GM15510 (cell line): ENCODE measurements around the gene DCST1.
A peak's percentile ranks its signal among the peaks of the same experiment; 100 is the strongest.

Experiments used
- POLR2A ChIP-seq: IDR thresholded peaks from 3 replicates; pipeline ENCODE4 v1.6.1; 2011; ENCODE audit warnings: borderline replicate concordance; ENCODE audit not compliant: insufficient read length; ENCODE audit errors: extremely low read depth

DCST1 gene

DNA sequence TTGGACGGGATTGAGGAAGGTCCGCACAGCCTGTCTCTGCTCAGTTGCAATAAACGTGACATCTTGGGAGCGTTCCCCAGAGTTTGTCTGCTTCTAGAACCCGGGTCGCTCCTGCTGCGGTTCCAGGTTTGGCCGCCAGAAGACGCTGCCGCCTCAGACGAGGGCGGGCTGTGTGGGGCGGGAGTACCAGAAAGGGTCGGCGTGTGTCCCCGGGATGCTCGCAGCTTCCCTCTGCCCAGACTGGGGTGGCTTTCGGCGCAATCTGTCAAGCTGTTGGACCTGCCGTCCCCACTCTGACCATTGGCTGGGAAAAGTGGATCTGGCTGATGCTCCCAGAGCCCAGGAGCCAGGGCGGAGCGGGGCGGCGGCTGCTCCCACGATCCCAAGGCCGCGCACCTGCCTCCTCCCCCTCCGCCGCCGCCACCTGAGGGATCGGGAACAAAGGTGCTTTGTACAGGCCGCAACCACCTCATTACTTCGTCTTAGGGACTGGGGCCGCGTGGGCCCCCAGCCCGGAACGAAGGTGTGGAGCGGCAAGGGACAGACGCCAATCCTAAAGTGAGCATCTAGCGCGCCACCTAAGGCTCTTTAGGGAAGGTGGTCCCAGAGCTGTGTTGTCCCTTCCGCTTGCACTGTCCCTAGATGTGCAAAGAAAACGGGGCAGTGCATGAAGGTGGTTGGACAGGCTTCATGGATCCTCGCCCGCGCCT, 29.2 kb downstream of the DCST1 start:
- TF ChIP-seq POLR2A, result no peak

DNA sequence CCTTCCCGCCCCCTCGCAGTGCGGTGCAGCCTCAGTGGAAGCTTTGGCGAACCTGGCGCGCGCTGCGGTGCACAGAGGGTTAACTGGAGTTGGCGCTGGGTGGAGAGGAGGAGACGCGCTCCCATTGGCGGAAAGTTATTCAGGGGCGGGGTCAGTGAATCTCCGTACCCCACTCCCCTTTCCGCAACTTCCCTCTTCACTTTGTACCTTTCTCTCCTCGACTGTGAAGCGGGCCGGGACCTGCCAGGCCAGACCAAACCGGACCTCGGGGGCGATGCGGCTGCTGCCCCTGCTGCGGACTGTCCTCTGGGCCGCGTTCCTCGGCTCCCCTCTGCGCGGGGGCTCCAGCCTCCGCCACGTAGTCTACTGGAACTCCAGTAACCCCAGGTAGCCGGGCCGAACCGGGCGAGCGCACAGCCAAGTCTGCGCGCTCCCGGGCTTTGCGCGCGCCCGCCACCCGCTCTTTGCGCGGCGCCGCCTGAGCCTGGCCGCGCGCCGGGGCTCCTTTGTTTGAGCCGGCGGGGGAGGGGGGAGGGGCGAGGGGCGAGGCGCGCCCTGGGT, 30.0 kb downstream of the DCST1 start, which contains the start of gene EFNA4:
TSS of gene EFNA4 (plus strand) at position 191 of the 561 bp plus-strand sequence. CDS start at position 275, 84 bp downstream.
- peak; percentile 71 for TF ChIP-seq POLR2A

DNA sequence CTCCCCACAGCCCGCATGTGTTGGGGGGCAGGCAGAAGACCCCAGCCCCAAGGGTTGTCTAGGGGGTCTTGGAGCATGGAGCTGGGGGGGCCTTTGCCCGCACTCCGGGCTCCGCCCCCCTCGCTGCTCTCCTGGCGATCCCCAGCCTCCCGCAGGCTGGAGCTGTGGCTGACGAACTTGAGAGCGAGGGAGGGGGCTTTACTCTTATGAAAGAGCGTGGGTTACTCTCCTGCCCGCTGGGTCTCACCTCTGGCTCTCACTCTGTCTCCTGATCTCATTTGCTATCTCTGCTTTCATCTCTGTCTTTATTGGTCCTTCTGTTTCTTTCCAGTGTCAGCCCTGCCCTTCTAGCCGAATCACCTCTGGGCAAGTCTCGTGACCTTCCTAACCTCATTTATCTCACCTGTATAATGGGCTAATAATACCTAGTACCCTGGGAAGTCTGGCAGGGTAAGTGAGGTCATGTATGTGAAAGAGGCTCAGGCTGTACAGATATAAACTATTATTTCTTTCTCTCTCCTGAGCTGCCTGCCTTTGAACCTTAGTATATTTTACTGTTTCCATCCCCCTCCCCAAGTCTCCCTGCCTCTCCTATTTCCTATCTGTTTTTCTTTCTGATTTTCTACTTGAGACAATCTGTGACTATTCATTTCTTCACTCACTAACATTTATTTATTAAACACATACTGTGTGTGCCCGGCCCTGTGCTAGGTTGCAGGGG, 30.6 kb downstream of the DCST1 start:
- no peak for TF ChIP-seq POLR2A

DNA sequence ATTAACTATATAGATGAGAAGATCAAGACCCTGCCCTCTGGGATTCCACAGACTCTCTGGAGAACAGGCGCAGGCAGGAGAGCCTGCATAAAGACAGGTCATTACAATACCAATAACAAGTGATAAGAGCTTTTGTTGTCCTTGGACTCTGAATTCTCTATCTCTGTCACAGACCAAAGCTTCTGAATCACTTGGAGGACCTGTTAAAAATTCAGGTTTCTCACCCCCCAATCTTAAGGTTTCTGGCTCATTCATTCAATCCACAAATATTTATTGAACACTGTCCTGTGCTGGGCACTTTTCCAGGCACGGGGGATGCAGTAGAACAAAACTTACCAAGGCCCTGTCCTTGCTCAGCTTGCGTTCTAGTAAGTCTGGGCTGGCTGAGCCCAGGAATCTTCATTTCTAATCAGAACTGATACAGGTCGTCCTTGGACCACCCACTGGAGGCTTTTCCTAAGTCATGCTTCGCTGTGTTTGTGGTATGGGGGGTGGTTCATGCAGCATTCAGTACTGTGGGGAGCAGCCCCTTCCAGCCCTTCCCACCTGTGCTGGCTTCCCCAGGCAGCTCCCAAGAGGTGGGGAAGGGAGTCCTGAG, 31.3 kb downstream of the DCST1 start:
- TF ChIP-seq POLR2A, result no peak

DNA sequence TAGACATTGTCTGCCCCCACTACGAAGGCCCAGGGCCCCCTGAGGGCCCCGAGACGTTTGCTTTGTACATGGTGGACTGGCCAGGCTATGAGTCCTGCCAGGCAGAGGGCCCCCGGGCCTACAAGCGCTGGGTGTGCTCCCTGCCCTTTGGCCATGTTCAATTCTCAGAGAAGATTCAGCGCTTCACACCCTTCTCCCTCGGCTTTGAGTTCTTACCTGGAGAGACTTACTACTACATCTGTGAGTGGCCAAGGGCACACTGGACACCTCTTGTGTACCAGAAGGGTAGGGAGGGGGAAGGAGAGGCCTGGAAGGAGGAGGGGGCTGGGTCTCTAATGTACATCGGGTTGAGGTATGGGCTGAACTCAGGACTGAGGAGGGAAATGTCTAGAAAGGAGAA, 33.2 kb downstream of the DCST1 start:
- TF ChIP-seq POLR2A, result no peak

DNA sequence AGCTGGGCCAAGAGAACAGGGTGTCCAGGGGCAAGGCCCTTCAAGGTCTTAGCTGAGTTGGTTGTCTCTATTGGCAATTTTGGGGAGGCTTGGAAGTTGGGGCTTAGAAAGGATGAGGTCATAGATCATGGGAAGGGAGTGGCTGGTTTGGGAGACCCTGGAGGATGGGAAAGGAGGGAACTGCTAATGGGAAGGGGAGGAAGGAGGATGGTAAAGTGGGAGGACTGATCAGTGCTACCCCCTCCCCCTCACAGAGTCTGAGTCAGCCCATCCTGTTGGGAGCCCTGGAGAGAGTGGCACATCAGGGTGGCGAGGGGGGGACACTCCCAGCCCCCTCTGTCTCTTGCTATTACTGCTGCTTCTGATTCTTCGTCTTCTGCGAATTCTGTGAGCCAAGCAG, 35.0 kb downstream of the DCST1 start:
- no peak for TF ChIP-seq POLR2A

DNA sequence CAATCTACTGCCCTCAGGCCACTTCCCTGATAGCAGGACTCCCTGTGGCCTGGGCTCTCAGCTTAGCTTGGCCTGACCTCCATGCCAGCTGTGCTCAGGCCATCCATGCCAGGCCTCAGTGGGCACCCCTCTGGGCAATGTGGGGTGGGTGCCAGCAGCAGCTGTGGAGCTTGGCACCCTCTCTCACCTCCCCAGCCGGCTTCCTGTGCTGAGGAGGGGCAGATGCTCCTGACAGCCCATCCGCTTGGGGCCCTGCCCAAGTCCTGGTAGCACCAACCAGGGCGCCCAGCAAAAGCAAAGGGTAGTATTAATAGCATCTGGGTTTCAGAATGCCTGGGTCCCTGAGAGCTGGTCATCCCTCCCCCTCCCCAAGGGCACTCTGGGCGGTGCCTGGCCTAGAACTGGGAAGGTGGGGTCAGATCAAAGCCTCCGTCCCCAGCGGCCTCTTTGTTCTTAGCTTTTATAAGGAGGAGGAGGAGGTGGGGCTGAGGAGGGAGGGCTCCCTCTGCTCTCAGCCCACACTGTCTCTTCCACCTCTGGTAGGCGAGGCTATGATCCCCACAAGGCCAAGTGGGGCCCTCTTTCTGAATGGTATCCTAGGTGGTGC, 36.0 kb downstream of the DCST1 start:
- TF ChIP-seq POLR2A, result no peak

DNA sequence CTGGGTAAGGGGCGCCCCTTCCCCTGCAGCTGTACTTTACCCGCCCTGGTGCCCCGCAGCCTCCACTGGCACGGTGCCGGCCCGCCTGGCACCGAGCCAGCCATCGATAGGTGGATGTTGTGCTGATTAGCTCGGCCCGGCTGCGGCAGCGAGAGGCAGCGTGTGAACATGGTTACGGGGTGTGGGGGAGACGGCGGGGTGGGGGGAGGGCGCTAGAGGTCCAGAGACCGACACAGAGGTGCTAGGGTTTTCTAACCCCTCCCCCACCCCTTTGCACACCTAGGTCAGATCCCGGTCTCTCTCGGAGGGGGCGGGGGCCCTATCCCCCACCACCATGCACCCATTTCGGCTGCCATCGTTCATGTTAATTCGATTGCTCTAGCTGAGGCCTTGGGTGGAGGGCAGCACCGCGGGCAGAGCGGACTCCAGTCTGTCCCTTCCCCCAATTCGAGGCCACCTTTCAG, 36.6 kb downstream of the DCST1 start:
- no peak for TF ChIP-seq POLR2A

DNA sequence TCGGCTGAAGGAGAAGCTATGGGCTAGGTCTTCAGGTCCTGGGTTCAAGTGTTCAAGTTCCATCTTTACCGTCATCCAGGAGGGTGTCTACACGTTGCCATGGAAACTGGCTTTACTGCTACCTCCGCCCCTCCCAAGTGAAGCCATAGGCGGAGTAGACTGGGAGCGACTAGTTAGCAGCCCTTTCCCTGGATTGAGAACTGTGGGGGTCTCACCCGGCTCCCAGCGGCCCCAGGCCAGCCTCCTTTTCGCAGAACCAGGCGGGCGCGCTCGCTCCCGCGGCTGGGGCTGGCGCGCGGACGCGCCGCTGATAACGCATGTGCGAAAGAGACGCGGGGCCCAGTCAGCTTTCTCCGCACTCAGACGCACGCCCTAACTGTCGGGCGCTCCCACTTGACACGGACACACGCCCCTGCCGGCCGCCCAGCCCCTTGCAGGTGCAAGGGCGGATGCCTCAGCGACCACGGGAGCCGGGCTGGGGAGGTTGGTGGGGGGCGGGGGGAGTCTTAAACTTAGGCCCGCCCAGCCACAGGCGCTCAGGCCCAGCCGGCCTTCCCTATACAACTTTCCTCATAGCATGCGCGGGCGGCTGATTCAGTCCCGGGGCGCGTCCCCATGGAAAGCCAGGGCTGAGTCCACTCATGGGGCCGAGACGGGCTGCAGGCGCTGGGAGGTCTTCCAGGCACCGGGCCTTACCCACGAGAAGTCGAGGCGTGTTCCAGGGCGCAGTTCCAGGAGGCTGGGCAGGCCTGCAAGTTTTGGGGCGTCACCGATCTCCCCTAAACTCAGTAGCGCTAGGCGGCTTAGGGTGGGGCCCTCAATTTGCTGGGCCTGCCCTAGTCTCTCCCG, 37.3 kb downstream of the DCST1 start:
- no peak for TF ChIP-seq POLR2A

DNA sequence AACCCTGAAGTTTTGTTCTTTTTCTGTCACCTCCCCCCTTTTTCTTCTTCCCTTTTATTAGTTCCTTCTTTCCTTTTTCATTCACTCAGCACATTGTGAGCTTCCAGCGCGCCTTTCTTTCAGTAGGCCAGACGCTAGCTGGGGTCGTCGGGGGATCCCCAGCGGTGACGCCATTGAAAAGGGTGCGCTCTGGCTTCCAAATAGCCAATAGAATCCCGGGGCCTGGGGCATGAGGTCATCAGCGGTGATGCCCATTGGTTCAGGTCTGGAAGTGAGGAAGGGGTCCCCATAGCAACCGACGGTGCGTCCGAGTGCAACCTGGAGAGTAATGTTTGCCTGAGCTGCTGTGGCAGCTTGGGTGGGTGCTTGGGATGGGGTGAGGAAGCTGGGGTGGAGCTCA, 38.1 kb downstream of the DCST1 start:
- TF ChIP-seq POLR2A, result no peak

DNA sequence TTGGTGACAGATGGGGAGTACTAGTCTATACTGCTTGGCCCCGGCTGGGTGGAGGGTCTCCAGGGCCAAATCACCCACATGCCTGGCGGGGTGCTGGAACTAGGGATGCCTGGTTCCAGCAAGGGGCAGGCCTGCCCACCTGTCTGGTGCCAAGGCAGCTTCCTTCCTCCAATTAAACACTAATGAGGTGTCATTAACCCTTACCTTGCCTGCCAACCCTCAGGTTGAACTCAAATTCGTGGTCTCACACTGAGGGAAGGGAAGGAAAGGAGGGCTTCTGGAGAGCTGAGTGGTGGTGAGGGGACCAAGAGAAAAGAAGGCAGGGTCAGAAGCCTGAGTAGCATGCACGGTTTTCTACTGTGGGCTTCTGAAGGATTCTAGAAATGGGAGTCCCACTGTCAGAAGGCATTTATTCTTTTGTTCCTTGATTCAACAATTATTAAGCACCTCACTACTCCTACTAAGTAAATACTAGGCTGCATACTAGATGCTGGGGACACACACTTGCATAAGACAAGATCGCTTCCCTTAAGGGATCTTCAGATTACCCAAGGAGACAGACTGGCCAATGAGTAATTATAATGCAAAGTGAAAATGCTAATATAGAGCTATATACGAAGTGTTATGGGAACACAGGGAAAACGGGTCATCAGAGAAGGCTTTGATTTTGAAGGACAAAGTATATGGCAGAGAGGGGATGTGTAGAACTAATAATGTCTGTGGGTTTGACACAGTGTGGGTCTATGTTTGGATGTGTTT, 39.1 kb downstream of the DCST1 start:
- no peak for TF ChIP-seq POLR2A

DNA sequence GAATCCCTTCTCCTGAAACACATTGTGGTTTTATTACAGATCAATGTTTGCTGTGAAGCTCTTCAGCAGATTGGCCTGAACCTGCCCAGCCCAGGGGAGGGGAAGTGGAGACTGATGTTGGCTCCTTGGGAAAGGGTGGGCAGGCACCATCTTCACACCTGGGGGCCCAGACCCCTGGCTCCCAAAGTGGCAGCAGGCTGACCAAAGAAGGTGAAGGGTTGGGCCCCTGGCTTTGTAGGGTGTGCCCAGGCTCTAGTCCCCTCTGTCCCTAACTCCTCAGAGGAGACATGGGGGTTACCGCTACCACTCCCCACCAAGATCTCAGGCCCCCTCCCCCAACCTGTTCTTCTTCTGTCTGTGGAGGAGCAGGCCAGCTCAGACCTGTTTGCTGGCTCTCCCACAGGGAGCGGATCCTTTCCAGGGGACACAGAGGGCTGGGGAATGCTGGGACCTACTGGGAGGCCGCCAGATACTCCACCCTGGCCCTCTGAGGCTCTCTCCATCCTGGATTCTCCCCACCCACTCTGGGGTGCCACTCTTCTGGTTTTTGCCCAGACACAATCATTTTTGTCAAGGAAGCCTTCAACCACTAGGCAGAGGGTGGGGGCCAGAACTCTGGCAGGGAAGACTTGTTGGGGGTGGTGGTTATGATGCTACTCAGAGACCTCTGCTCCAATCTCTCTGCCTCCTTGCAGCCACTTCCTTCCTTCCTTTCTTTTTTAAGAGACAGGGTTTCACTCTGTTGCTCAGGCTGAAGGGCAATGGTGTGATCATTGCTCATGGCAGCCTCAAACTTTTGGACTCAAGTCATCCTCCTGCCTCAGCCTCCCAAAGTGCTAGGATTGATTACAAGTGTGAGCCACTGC, 40.0 kb downstream of the DCST1 start:
- no peak for TF ChIP-seq POLR2A
